Stimulated activated CD8-positive, alpha-beta memory T cell treated with anti-CD3 and anti-CD28 coated beads, Interleukin-12 subunit alpha, Interleukin-12 subunit beta, amount 100 ng/mL, for 4 hours (primary cell): ENCODE data around the gene PPP2R2D.
A peak's percentile ranks its signal among the peaks of the same experiment; 100 is the strongest.

Experiments
- DNase-seq: peaks from one replicate; pipeline ENCODE4 v3.0.0-alpha.2; 2020; ENCODE audit warnings: low read depth

The PPP2R2D gene

DNA sequence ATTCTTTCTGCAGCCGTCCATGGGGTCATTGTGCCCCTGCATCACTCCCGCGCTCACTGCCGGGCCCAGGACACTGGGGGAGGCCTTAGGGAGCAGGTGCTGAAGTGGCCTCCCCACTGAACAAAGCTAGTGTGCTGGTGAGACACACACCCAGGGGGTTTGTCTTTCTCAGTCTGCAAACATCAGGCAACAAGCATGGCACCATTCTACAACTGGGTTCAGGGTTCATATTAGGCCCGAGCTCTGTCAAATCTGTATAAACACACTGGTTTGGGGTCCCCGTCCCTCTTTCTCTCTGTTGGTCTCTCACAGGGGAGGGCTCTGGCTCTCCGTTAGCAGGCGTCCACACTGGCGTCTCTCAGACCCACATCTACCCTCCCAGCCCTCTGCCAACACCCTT lies 11.1 kb upstream of the PPP2R2D start:
- DNase-seq, result no peak

- DNase-seq, result no peak
Observed at GRCh38 chr10:131890276-131891195, 10.3 kb upstream of the PPP2R2D start.

GRCh38 chr10:131891196-131891928 lies 9.4 kb upstream of the PPP2R2D start:
- DNase-seq, result no peak

DNA sequence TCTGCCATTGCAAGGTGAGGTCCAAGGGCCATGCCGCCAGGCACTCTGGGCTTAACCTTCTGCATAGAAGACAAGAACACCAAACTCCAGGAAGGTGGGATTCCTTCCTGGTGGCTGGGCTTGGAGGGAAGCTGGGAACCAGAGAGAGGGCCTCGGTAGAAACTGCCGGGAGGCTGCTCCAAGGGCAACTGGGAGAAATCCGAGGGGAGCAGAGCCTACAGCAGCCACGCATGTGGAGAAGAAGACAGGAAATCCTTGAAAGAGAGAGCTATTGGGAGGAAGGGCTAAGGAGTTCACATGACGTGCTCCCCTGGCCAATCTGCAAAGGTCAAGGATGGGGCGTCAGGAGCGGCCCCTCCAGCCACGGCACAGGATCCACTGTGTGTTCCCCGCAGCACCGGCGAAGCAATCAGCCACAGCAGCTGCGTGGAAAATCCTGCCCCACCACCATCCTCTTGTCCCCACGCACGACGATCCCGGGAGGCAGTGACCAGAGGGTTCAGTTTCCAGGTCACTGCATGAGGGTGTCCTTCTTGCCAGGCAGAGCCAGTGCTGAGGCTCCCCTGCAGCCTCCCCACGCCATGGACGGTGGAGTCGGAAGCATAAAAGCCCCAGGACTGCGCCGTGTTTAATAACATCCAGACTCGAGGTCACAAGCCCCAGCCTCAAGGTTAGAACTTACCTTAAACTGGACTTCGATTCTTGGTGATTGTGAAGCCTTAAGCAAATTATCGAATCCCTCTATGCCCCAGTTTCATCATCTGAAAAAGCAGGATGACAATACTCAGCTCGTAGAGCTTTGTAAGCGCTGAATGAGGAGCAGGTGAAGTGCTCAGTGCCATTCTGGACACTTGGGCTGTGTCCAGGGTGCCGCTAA lies 8.6 kb upstream of the PPP2R2D start:
- no peak for DNase-seq

DNA sequence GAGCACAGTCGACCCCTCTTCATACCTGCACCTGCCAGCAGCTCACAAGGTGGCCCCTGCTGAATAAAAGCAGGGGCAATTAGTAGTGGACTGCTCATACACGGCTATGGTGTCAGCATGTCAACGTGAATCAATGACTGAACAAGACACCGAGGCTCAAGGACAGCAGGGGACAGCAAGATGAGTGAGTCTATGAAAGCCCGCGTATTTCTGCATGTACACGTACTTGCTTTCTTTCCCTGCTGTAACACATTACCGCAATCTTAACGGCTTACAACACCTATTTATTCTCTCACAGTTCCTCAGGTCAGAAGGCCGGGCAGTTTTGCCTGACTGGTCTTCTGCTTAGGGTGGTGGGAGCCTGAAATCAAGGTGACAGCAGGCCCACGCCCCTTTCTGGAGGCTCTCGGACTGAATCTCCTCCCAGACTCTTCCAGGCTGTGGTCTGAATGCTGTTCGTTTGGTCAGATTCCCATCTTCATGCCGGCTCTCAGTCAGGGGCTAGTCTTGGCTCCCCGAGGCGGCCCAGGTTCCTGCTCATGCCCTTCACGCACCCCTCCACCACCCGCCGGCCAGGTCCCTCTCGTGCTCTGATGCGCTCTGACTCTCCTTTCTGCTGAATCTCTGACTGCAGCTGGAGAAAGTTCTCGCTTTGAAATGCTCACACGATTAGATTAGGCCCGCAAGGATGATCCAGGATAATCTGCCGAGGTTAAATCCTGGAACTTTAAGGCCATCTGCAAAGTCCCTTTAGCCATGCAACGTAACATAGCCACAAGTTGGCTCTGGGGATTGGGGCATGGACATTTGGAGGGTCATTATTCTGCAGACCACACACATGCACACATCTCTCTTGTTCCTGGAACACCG lies 7.8 kb upstream of the PPP2R2D start:
- DNase-seq, result no peak

DNA sequence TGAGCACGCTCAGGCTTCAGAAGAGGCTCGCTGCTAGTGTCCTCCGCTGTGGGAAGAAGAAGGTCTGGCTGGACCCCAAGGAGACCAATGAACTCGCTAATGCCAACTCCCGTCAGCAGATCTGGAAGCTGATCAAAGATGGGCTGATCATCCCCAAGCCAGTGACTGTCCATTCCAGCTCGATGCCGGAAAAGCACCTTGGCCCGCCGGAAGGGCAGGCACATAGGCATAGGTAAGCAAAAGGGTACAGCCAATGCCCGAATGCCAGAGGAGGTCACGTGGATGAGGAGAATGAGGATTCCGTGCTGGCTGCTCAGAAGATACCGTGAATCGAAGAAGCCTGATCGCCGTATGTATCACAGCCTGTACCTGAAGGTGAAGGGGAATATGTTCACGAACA lies 5.7 kb upstream of the PPP2R2D start:
- DNase-seq, result no peak

GRCh38 chr10:131896403-131896802 lies 4.4 kb upstream of the PPP2R2D start:
- DNase-seq, result no peak

GRCh38 chr10:131897297-131897899 lies 3.4 kb upstream of the PPP2R2D start:
- no peak for DNase-seq

GRCh38 chr10:131898061-131898460 lies 2.7 kb upstream of the PPP2R2D start:
- no peak for DNase-seq

DNA sequence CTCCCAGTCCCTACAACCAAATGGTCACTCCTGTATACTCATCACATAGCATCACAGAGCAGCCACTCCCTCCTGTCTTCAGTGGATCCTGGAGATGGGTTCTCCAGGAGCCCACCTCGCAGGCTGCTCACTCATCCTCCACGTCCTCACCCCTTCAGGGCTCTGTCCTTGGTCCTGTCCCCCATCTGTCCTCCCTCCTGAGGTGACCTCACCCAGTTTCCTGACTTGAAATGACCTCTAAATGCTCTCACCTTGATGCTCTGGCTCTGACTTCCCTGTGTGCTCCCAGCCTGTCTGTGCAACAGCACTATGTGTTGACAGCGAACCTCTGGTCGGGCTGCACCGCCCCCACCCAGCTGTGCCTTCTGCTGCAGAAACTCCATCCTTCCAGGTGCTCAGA lies 2.1 kb upstream of the PPP2R2D start:
- DNase-seq, result no peak

GRCh38 chr10:131899116-131899690 lies 1.6 kb upstream of the PPP2R2D start:
- no peak for DNase-seq

GRCh38 chr10:131899695-131900349 lies 986 bp upstream of the PPP2R2D start:
- no peak for DNase-seq

- DNase-seq, result peak; percentile 32
Observed at GRCh38 chr10:131901181-131901829, 497 bp downstream of the PPP2R2D start.

- no peak for DNase-seq
Observed at GRCh38 chr10:131902211-131902610, 1.4 kb downstream of the PPP2R2D start.

DNA sequence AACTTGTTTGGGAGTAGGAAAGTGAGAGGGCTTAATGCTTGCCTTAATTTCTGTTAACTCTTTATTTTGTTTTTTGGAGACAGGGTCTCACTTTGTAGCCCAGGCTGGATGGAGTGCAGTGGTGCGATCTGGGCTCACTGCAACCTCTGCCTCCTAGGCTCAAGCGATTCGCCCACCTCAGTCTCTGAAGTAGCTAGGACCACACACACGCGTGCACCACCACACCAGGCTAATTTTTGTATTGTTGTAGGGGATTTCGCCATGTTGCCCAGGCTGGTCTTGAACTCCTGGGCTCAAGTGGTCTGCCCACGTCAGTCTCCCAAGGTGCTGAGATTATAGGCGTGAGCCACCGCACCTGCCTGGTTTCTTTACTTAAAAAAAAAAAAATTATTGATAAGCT lies 1.9 kb downstream of the PPP2R2D start:
- no peak for DNase-seq

DNA sequence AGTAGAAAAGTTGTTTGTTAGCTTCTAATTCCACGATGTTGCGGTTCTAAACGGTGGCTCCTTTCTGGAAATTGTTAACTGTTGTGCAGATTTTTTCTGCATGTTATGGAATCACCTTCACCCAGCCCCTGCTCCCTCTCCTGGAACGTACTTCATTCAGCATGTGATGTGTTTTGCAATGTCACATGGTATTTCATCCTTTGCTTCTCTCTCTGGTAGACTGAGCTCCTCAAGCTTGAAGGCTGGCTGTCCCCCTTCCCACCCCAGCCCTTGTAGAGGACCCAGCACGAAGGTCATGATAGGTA lies 4.4 kb downstream of the PPP2R2D start:
- DNase-seq, result no peak

DNA sequence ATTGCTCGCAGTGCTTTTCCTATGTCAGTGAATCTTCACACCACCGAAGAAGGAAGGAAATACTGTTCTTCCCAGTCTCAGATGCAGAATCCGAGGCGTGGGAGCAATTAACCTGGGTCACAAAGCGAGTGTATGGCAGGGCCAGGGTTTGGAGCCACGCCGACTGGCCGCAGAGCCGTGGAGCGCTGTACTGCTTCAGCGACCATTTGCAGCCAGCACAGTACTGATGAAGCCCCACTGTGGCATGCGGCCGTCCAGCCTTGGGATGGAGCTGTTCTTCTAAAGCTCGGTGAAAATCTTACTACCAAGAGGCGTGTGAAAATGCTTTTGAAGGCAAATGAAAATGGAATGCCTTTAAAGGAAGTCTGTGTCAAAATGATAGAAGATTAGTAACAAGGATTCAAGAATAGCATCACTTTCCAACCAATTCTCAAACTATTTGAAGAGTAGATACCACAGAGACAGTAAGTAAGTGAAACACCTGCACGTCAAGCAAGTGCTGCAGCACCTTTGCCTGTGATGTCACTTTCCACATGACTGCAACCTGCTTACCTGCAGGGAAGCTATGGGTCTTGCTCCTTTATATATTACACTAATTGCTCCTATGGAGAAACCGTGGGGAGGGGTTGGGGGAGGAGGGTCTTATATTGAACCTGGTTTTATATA lies 4.9 kb downstream of the PPP2R2D start:
- no peak for DNase-seq

DNA sequence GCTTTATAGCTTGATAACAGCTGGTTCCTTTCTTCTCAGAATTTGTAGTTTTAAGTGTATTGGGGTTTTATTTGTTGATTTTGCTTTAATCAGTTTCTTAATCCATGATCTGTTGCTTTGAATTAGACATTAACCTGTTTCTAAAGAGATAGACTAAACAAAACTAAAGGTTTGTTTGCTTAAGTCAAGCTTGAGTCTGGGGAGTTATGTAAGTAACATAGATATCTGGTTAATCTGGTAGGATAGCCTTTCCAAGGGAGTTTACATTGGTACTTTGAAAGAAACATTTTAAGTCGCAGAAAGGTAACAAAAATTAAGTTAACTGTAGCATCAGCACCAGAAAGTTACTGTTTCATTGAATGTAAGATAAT lies 5.4 kb downstream of the PPP2R2D start:
- DNase-seq, result no peak

GRCh38 chr10:131907679-131908078 lies 6.9 kb downstream of the PPP2R2D start:
- DNase-seq, result no peak
